Neural cell (in vitro differentiated cells): ENCODE measurements around the gene ATP2C2. TPM values are rescaled to one million over a fixed set of nuclear protein-coding genes. Genes with fewer than 3 reads are reported as not detected.

Source experiments
- H2AFZ ChIP-seq: fragments of 200-600, 300-800 bp; sonication (generic), shearing (Covaris generic); 2 replicates; pipeline ENCODE4 v1.6.0; 2014; ENCODE audit warnings: low read depth, mild to moderate bottlenecking, antibody characterized with exemption, low read length, moderate library complexity
- H3F3A ChIP-seq: fragments of 200-600 bp; shearing (Covaris generic); 2 replicates; pipeline ENCODE4 v1.6.1; 2016; ENCODE audit warnings: mild to moderate bottlenecking, moderate library complexity, mixed read lengths, antibody characterized with exemption, low read length; ENCODE audit not compliant: insufficient read depth, poor library complexity, severe bottlenecking
- H3K27ac ChIP-seq: fragments of 200-600, 300-800 bp; sonication (generic), shearing (Covaris generic); 2 replicates; pipeline ENCODE4 v1.5.1; 2014; ENCODE audit warnings: mild to moderate bottlenecking, low read length, moderate library complexity
- H3K27me3 ChIP-seq: fragments of 300-800, 200-600 bp; sonication (generic), shearing (Covaris generic); 2 replicates; pipeline ENCODE4 v1.6.0; 2014; ENCODE audit warnings: mild to moderate bottlenecking, low read depth, low read length, moderate library complexity; ENCODE audit not compliant: insufficient read depth
- H3K36me3 ChIP-seq: fragments of 300-800, 200-600 bp; sonication (generic), shearing (Covaris generic); 2 replicates; pipeline ENCODE4 v1.5.1; 2014; ENCODE audit warnings: mild to moderate bottlenecking, antibody characterized with exemption, low read length, moderate library complexity; ENCODE audit not compliant: insufficient read depth
- H3K4me2 ChIP-seq: fragments of 300-800, 200-600 bp; sonication (generic), shearing (Covaris generic); 2 replicates; pipeline ENCODE4 v1.6.0; 2014; ENCODE audit warnings: mild to moderate bottlenecking, low read length
- H3K4me3 ChIP-seq: fragments of 300-800, 200-600 bp; sonication (generic), shearing (Covaris generic); 2 replicates; pipeline ENCODE4 v1.5.1; 2014; ENCODE audit warnings: mild to moderate bottlenecking, low read length, moderate library complexity
- H3K79me2 ChIP-seq: fragments of 200-600 bp; shearing (Covaris generic); replicated peaks from 2 replicates; pipeline ENCODE4 v1.6.0; 2014; ENCODE audit warnings: mild to moderate bottlenecking, low read length, moderate library complexity; ENCODE audit not compliant: insufficient read depth
- H3K9ac ChIP-seq: fragments of 300-800, 200-600 bp; sonication (generic), shearing (Covaris generic); 2 replicates; pipeline ENCODE4 v1.6.1; 2016; ENCODE audit warnings: mild to moderate bottlenecking, low read length, mixed read lengths
- H3K9me2 ChIP-seq: fragments of 200-600 bp; shearing (Covaris generic); 2 replicates; pipeline ENCODE4 v1.6.1; 2016; ENCODE audit warnings: mild to moderate bottlenecking, low read length, mixed read lengths; ENCODE audit not compliant: insufficient read depth
- H3K9me3 ChIP-seq: fragments of 200-600, 300-800 bp; sonication (generic), shearing (Covaris generic); 2 replicates; pipeline ENCODE4 v1.6.1; 2016; ENCODE audit warnings: mild to moderate bottlenecking, mixed run types, low read length, moderate library complexity, mixed read lengths
- H4K20me1 ChIP-seq: fragments of 200-600 bp; shearing (Covaris generic); 2 replicates; pipeline ENCODE4 v1.6.1; 2016; ENCODE audit warnings: mild to moderate bottlenecking, mixed run types; ENCODE audit not compliant: insufficient read depth
- EP300 ChIP-seq: fragments of 450-650 bp; conservative IDR thresholded peaks from 2 replicates; pipeline ENCODE4 v1.6.1; 2014; ENCODE audit warnings: antibody characterized with exemption, mild to moderate bottlenecking, moderate library complexity; ENCODE audit not compliant: poor library complexity, severe bottlenecking
- EZH2 ChIP-seq: fragments of 200-600, 300-800 bp; shearing (Covaris generic), sonication (generic); IDR thresholded peaks from 2 replicates; pipeline ENCODE4 v1.6.1; 2014; ENCODE audit warnings: antibody characterized with exemption, low read length, borderline replicate concordance, mild to moderate bottlenecking; ENCODE audit not compliant: insufficient read depth, poor library complexity, severe bottlenecking
- MXI1 ChIP-seq: fragments of 450-650 bp; conservative IDR thresholded peaks from 2 replicates; pipeline ENCODE4 v1.6.1; 2014; ENCODE audit warnings: antibody characterized with exemption, mild to moderate bottlenecking; ENCODE audit not compliant: poor library complexity, severe bottlenecking
- POLR2AphosphoS5 ChIP-seq: IDR thresholded peaks from 2 replicates; pipeline ENCODE4 v1.6.1; 2012
- RAD21 ChIP-seq: fragments of 450-650 bp; conservative IDR thresholded peaks from 2 replicates; pipeline ENCODE4 v1.6.1; 2014; ENCODE audit warnings: antibody characterized with exemption, mild to moderate bottlenecking, moderate library complexity
- SMC3 ChIP-seq: fragments of 450-650 bp; conservative IDR thresholded peaks from 2 replicates; pipeline ENCODE4 v1.6.1; 2014; ENCODE audit warnings: antibody characterized with exemption, mild to moderate bottlenecking, moderate library complexity; ENCODE audit not compliant: poor library complexity
- TAF1 ChIP-seq: IDR thresholded peaks from 2 replicates; pipeline ENCODE4 v1.6.1; 2012; ENCODE audit warnings: low read depth
- polyA plus RNA-seq: library from polyadenylated mRNA; depleted of rRNA; stranded (reverse); fragments of >200 nt; gene quantifications from 2 replicates; pipeline ENCODE4 v1.2.3, GENCODE V29; 2014
- TF ChIP-seq, protein P1 (sequence below): fragments of 450-650 bp; IDR thresholded peaks from 2 replicates; pipeline ENCODE4 v1.5.1; 2014; ENCODE audit warnings: antibody characterized with exemption, mild to moderate bottlenecking, moderate library complexity; ENCODE audit not compliant: poor library complexity, severe bottlenecking
- TF ChIP-seq, protein P2 (sequence below): IDR thresholded peaks from 2 replicates; pipeline ENCODE4 v1.6.1; 2012; ENCODE audit warnings: borderline replicate concordance

The ATP2C2 gene
- polyA plus RNA-seq, 1 donor from 2014 or later = not detected

DNA sequence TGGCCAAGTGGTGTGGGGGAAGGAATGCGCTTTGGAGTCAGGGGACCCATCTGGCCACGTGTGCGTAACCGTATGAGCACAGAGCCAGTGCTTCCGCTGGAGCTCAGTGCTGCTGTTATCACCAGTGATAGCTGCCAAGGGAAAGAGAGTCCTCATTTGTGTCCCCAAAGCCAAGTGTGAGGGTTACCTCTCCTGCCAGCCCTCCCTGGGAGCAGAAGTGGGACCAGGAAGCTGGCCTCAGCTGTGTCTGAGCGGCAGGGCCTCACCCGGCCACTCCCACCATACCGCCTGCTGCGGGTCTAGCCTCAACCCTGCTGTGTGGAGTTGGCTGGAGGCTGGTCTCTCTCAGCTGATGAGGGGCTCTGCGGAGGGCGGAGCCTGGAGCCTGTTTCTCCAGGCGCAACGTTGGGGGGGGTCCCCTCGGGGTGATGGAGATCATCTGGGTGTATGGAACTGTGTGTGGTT is 91.6 kb downstream of the ATP2C2 start (continued):
- TF ChIP-seq POLR2AphosphoS5 = no peak
- TF ChIP-seq EZH2 = no peak

DNA sequence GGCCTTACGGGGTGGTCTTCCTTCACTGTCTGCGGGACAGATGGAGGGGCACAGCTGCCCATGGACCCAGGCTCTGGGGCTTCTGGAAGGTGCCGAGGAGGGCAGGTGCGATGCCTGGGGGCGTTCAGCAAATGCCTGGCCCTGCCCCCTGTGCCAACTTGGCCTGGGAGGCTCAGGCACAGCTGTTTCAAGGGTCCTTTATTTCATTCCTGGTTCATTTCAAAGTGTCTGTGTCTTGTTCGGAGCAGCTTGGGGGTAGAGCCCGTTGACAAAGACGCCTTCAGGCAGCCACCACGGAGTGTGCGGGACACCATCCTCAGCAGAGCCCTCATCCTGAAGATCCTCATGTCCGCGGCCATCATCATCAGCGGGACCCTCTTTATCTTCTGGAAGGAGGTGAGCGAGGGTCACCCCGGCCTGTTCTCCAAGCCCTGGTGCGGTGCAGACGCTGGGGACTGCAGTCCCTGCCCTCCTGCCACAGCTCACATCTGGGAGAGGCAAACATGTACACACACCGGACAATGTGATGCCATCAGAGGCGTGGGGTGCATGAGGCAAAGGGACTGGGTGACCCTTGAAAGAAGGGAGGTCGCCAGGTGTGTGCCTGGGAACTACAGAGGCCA is 92.2 kb downstream of the ATP2C2 start:
- Histone ChIP-seq H3K27me3 (no peaks in the 10 kb centered on the region), H3K4me2 (no peak overlapping the region), H3K4me3 (no peak overlapping the region), H3K9me3 (no peaks in the 10 kb centered on the region), H3K27ac (no peak overlapping the region), H3K9ac (no peak overlapping the region), H3F3A (no peaks in the 10 kb centered on the region), H2AFZ (no peak overlapping the region), H3K36me3 (no peaks in the 10 kb centered on the region), H3K9me2 (no peaks in the 10 kb centered on the region), H4K20me1 (no peaks in the 10 kb centered on the region), H3K79me2 (no peaks in the 10 kb centered on the region)
- TF ChIP-seq TAF1 (no peak), EP300 (no peak), MXI1 (no peak), EZH2 (no peak)
- TF ChIP-seq, protein P1, sequence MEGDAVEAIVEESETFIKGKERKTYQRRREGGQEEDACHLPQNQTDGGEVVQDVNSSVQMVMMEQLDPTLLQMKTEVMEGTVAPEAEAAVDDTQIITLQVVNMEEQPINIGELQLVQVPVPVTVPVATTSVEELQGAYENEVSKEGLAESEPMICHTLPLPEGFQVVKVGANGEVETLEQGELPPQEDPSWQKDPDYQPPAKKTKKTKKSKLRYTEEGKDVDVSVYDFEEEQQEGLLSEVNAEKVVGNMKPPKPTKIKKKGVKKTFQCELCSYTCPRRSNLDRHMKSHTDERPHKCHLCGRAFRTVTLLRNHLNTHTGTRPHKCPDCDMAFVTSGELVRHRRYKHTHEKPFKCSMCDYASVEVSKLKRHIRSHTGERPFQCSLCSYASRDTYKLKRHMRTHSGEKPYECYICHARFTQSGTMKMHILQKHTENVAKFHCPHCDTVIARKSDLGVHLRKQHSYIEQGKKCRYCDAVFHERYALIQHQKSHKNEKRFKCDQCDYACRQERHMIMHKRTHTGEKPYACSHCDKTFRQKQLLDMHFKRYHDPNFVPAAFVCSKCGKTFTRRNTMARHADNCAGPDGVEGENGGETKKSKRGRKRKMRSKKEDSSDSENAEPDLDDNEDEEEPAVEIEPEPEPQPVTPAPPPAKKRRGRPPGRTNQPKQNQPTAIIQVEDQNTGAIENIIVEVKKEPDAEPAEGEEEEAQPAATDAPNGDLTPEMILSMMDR = no peak

DNA sequence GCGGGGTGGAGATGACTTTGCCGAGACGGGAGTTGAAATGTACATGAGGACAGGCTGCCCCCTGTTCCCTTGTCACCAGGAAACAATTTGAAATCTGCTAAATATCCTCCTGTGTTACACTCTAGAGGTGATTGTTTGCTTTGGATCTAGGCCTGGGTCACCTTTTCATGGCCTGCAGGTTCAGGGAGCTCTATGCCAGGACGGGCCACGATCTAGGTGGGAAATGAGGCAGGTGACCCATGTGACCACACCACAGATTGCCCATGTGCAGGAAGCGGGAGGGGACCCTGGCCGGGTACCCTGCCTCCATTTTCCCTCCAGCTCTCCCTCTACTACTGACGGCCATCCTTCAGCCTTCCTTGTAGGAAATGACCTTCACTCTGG is 92.7 kb downstream of the ATP2C2 start:
- no peaks in the 10 kb centered on the region for H3F3A ChIP-seq
- H3K36me3 ChIP-seq = peaks cover under 1% of the 10 kb centered on the region
- H3K79me2 ChIP-seq = no peaks in the 10 kb centered on the region
- no peak overlapping the region for H3K9ac ChIP-seq
- no peak overlapping the region for H3K4me2 ChIP-seq
- no peaks in the 10 kb centered on the region for H3K9me3 ChIP-seq
- no peak overlapping the region for H3K4me3 ChIP-seq
- no peak for TF ChIP-seq SMC3
- TF ChIP-seq, protein P1 = no peak
- TF ChIP-seq MXI1 = no peak
- no peak for TF ChIP-seq POLR2AphosphoS5
- no peak for TF ChIP-seq RAD21
- no peak for TF ChIP-seq TAF1
- no peak for TF ChIP-seq EP300
- TF ChIP-seq, protein P2, sequence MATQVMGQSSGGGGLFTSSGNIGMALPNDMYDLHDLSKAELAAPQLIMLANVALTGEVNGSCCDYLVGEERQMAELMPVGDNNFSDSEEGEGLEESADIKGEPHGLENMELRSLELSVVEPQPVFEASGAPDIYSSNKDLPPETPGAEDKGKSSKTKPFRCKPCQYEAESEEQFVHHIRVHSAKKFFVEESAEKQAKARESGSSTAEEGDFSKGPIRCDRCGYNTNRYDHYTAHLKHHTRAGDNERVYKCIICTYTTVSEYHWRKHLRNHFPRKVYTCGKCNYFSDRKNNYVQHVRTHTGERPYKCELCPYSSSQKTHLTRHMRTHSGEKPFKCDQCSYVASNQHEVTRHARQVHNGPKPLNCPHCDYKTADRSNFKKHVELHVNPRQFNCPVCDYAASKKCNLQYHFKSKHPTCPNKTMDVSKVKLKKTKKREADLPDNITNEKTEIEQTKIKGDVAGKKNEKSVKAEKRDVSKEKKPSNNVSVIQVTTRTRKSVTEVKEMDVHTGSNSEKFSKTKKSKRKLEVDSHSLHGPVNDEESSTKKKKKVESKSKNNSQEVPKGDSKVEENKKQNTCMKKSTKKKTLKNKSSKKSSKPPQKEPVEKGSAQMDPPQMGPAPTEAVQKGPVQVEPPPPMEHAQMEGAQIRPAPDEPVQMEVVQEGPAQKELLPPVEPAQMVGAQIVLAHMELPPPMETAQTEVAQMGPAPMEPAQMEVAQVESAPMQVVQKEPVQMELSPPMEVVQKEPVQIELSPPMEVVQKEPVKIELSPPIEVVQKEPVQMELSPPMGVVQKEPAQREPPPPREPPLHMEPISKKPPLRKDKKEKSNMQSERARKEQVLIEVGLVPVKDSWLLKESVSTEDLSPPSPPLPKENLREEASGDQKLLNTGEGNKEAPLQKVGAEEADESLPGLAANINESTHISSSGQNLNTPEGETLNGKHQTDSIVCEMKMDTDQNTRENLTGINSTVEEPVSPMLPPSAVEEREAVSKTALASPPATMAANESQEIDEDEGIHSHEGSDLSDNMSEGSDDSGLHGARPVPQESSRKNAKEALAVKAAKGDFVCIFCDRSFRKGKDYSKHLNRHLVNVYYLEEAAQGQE = no peak
- TF ChIP-seq EZH2 = no peak
- H4K20me1 ChIP-seq = no peaks in the 10 kb centered on the region
- no peak overlapping the region for H2AFZ ChIP-seq
- no peaks in the 10 kb centered on the region for H3K27me3 ChIP-seq
- H3K9me2 ChIP-seq = no peaks in the 10 kb centered on the region
- H3K27ac ChIP-seq = no peak overlapping the region
